GM18870 (cell line): ENCODE data around the gene ADGRG7.
"Not testable (repeated sequence)": the region's sequence is repeated elsewhere in the genome, so short reads cannot be mapped to it uniquely, and the experiment has no call there.

Experiments
- ATAC-seq: cut with Tn5 transposase; IDR thresholded peaks from one replicate; pipeline ENCODE4 v1.9.1; 2021; ENCODE audit warnings: moderate library complexity; ENCODE audit not compliant: unreplicated experiment

The ADGRG7 gene

GRCh38 chr3:100609305-100609704 is at the start of gene ADGRG7:
ADGRG7 (plus strand) TSS chr3:100609601; CDS start chr3:100609857, 256 bp downstream.
- no peak for ATAC-seq

GRCh38 chr3:100560426-100560825 is 49.0 kb upstream of the ADGRG7 start:
- ATAC-seq: no peak

- ATAC-seq: no peak
Observed at GRCh38 chr3:100561459-100562158, 47.8 kb upstream of the ADGRG7 start.

- ATAC-seq: no peak
Observed at GRCh38 chr3:100562224-100562857, 47.1 kb upstream of the ADGRG7 start.

DNA sequence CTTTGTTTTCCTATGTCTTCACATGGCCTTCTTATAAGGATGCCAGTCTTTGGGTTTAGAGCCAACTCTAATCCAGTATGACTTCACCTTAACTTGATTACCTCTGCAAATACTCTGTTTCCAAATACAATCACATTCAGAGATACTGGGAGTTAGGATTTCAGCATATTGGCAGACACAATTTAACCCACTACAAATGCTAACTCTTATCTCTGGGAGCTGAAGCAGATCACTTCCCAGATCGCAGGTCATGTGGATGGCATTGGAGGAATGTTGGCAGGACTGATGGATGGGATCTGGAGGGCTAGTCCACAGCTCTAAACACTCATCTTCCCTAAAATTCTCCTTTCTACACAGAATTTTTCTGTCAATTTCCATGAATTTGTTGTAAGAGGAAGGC is 46.2 kb upstream of the ADGRG7 start:
- ATAC-seq: no peak

- ATAC-seq: no peak
Observed at GRCh38 chr3:100563652-100564211, 45.7 kb upstream of the ADGRG7 start.

- no peak for ATAC-seq
Observed at GRCh38 chr3:100570811-100571210, 38.6 kb upstream of the ADGRG7 start.

- ATAC-seq: no peak
Observed at GRCh38 chr3:100574536-100574935, 34.9 kb upstream of the ADGRG7 start.

DNA sequence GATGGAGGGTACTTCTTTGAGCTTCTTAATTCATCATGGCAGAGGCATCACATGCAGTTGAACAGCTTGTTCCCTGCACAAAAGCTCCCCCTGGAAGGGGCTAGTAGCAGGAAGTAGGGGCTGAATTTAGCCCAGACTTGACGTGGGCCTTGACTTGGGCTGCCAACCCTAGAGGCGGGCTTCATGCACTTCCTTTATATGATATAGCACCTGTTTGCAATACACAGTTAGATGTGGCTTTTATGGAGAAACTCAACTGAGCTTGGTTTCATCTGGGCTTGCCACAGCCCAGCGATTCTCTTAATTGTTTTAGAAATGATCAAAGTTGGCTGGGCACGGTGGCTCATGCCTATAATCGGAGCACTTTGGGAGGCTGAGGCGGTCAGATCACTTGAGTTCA is 33.7 kb upstream of the ADGRG7 start:
- no peak for ATAC-seq

- no peak for ATAC-seq
Observed at GRCh38 chr3:100577382-100578008, 31.9 kb upstream of the ADGRG7 start.

- ATAC-seq: no peak
Observed at GRCh38 chr3:100578646-100579045, 30.8 kb upstream of the ADGRG7 start.

GRCh38 chr3:100580147-100580546 is 29.3 kb upstream of the ADGRG7 start:
- no peak for ATAC-seq

GRCh38 chr3:100581650-100582049 is 27.8 kb upstream of the ADGRG7 start:
- no peak for ATAC-seq

GRCh38 chr3:100582157-100582556 is 27.2 kb upstream of the ADGRG7 start:
- ATAC-seq: not testable (repeated sequence)

DNA sequence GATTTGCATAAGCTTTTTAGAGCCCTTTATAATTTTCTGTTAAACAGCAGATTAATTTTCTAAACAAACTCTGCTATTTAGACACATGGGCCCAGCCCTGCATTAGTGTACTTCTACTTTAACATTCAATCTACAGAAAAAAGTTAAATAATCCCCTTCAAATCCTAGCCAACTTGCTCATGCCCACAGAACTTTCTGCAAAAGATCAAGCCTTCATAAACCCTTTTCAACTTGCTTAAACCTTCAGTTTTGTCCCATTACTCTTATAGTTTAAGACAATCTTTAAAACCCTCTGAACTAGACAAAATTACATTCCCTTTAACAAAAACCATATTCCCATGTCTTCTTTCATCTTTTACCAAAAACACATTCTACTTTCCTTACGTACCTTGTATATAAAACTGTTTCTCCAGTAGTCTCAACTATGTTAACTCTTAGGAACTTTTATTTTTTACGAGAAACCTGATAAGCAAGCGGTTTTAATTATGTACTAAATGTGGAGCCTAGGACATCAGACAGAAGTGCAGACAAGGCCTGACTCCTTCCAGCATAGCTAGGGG is 25.2 kb upstream of the ADGRG7 start:
- ATAC-seq: no peak

GRCh38 chr3:100586832-100587231 is 22.6 kb upstream of the ADGRG7 start:
- ATAC-seq: no peak

DNA sequence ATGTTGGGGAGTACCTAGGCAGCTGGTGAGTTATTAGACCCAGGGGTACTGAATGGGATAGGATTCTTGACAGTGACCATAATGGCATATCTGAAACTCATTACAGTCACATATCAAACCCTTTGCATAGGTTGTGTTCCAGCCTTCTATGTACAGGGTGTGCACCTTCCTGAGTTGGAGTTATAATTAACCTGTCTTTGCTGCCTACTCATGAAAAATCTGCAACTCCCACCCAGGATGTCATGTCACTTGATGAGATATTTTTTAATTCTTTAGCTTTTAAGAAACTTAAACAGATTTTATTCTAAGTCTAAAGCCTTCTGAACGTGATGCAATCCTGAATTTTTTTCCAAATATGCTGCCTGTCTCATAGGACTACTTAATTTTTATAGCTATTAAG is 21.1 kb upstream of the ADGRG7 start:
- no peak for ATAC-seq

- ATAC-seq: peak; percentile 72
Observed at GRCh38 chr3:100590114-100590839, 19.1 kb upstream of the ADGRG7 start.

DNA sequence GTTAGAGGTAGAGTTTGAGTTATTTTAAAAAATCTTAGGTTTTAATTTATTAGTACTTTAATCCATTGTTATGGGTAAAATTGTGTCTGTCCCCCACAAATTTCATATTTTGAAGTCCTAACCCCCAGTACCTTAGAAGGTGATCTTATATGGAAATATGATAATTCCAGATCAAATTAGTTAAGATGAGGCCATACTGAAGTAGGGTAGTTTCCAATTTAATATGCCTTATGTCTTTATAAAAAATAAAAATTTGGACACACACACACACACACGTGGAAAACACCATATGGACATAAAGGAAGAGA is 18.6 kb upstream of the ADGRG7 start:
- ATAC-seq: no peak

DNA sequence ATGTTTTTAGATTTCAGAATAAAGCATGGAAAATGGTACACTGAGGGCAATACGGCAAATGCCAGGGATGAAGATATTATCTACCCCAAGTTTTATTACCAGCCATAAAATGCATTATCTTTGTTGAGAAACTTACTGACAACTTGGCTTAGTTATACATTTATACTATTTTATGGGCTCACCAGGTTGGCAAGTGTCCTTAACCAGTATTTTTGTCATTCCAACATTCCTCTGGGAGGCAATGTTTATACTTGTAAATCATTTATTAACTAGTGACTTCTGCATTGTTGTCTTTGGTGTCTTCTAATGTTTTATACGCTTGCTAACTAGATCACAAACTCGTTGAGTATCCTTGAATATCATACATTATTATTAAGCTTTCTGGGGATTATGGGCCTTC is 18.0 kb upstream of the ADGRG7 start:
- no peak for ATAC-seq
